GM19397 (cell line): Measurements from ENCODE around the gene PRDM10.
"Not testable (repeated sequence)": the region's sequence is repeated elsewhere in the genome, so short reads cannot be mapped to it uniquely, and the experiment has no call there.

Experiments
- ATAC-seq: cut with Tn5 transposase; IDR thresholded peaks from one replicate; pipeline ENCODE4 v1.9.1; 2021; ENCODE audit warnings: mild to moderate bottlenecking, moderate library complexity; ENCODE audit not compliant: unreplicated experiment

The PRDM10 gene

GRCh38 chr11:130002352-130002845 lies at the start of gene PRDM10:
TSS of gene PRDM10 (minus strand) at chr11:130002835. CDS start at chr11:129960964, 41,871 bp downstream.
- ATAC-seq: peak; percentile 37

GRCh38 chr11:130051082-130051481 lies 48.4 kb upstream of the PRDM10 start:
- no peak for ATAC-seq

- no peak for ATAC-seq
Observed at GRCh38 chr11:130050257-130050656, 47.6 kb upstream of the PRDM10 start.

- no peak for ATAC-seq
Observed at GRCh38 chr11:130049328-130049771, 46.7 kb upstream of the PRDM10 start.

GRCh38 chr11:130047141-130047540 lies 44.5 kb upstream of the PRDM10 start:
- ATAC-seq: no peak

GRCh38 chr11:130043575-130043974 lies 40.9 kb upstream of the PRDM10 start:
- ATAC-seq: no peak

- ATAC-seq: no peak
Observed at GRCh38 chr11:130042093-130042591, 39.5 kb upstream of the PRDM10 start.

GRCh38 chr11:130040281-130040940 lies 37.8 kb upstream of the PRDM10 start:
- ATAC-seq: no peak

GRCh38 chr11:130037881-130038585 lies 35.4 kb upstream of the PRDM10 start:
- no peak for ATAC-seq

- ATAC-seq: no peak
Observed at GRCh38 chr11:130037058-130037457, 34.4 kb upstream of the PRDM10 start.

GRCh38 chr11:130034236-130034635 lies 31.6 kb upstream of the PRDM10 start:
- ATAC-seq: no peak

- no peak for ATAC-seq
Observed at GRCh38 chr11:130032931-130033330, 30.3 kb upstream of the PRDM10 start.

GRCh38 chr11:130031945-130032344 lies 29.3 kb upstream of the PRDM10 start:
- ATAC-seq: no peak

- no peak for ATAC-seq
Observed at GRCh38 chr11:130031056-130031455, 28.4 kb upstream of the PRDM10 start.

GRCh38 chr11:130029137-130029536 lies 26.5 kb upstream of the PRDM10 start:
- no peak for ATAC-seq

- ATAC-seq: no peak
Observed at GRCh38 chr11:130025371-130025770, 22.7 kb upstream of the PRDM10 start.

- ATAC-seq: no peak
Observed at GRCh38 chr11:130024361-130024760, 21.7 kb upstream of the PRDM10 start.

GRCh38 chr11:130023204-130023603 lies 20.6 kb upstream of the PRDM10 start:
- ATAC-seq: peak; percentile 94

GRCh38 chr11:130022799-130023198 lies 20.2 kb upstream of the PRDM10 start:
- peak; percentile 10 for ATAC-seq

- ATAC-seq: not testable (repeated sequence)
Observed at GRCh38 chr11:130021606-130022005, 19.0 kb upstream of the PRDM10 start.

- no peak for ATAC-seq
Observed at GRCh38 chr11:130020323-130020722, 17.7 kb upstream of the PRDM10 start.

- ATAC-seq: not testable (repeated sequence)
Observed at GRCh38 chr11:130015846-130016245, 13.2 kb upstream of the PRDM10 start.
